H9 (cell line): ENCODE data around the gene URAD. TPM values are rescaled to one million over a fixed set of nuclear protein-coding genes. Genes with fewer than 3 reads are reported as not detected.
A peak's percentile ranks its signal among the peaks of the same experiment; 100 is the strongest.

Source experiments
- DNase-seq: peaks from one replicate; pipeline ENCODE4 v3.0.0-alpha.2; 2017
- H2AFZ ChIP-seq: one replicate; pipeline ENCODE4 v1.6.1; 2013; ENCODE audit warnings: mild to moderate bottlenecking, low read length, control low read depth, moderate library complexity
- H2AK5ac ChIP-seq: 2 replicates; pipeline ENCODE4 v1.6.1; 2013; ENCODE audit warnings: low read length, control low read depth, mixed read lengths; ENCODE audit not compliant: insufficient read length
- H2BK120ac ChIP-seq: one replicate; pipeline ENCODE4 v1.6.1; 2013; ENCODE audit warnings: low read depth, mild to moderate bottlenecking, low read length, control low read depth, inconsistent platforms; ENCODE audit not compliant: poor library complexity, severe bottlenecking
- H2BK12ac ChIP-seq: 2 replicates; pipeline ENCODE4 v1.6.1; 2013; ENCODE audit warnings: low read length, control low read depth, mixed read lengths, low read depth; ENCODE audit not compliant: insufficient read length
- H2BK15ac ChIP-seq: 2 replicates; pipeline ENCODE4 v1.6.1; 2013; ENCODE audit warnings: low read depth, low read length, control low read depth
- H2BK20ac ChIP-seq: one replicate; pipeline ENCODE4 v1.6.1; 2013; ENCODE audit warnings: low read depth, mild to moderate bottlenecking, low read length, control low read depth, inconsistent platforms; ENCODE audit not compliant: poor library complexity, severe bottlenecking
- H2BK5ac ChIP-seq: 2 replicates; pipeline ENCODE4 v1.6.1; 2013; ENCODE audit warnings: low read length, control low read depth, mixed read lengths; ENCODE audit not compliant: insufficient read length
- H3K14ac ChIP-seq: 2 replicates; pipeline ENCODE4 v1.6.1; 2013; ENCODE audit warnings: low read length, control low read depth; ENCODE audit not compliant: insufficient read depth
- H3K18ac ChIP-seq: 2 replicates; pipeline ENCODE4 v1.6.1; 2013; ENCODE audit warnings: low read depth, mild to moderate bottlenecking, mixed read lengths, low read length, control low read depth; ENCODE audit not compliant: insufficient read length
- H3K23ac ChIP-seq: 2 replicates; pipeline ENCODE4 v1.6.1; 2013; ENCODE audit warnings: low read length, control low read depth, mixed read lengths, low read depth; ENCODE audit not compliant: insufficient read length
- H3K23me2 ChIP-seq: 2 replicates; pipeline ENCODE4 v1.6.1; 2013; ENCODE audit warnings: low read depth, mild to moderate bottlenecking, mixed read lengths, low read length, control low read depth; ENCODE audit not compliant: insufficient read length, poor library complexity, severe bottlenecking
- H3K27ac ChIP-seq: 2 replicates; pipeline ENCODE4 v1.5.1; 2013; ENCODE audit warnings: low read length, control low read depth, mixed read lengths, low read depth; ENCODE audit not compliant: insufficient read length
- H3K27me3 ChIP-seq: 2 replicates; pipeline ENCODE4 v1.6.1; 2013; ENCODE audit warnings: low read length, control low read depth, inconsistent platforms; ENCODE audit not compliant: insufficient read depth
- H3K4ac ChIP-seq: 2 replicates; pipeline ENCODE4 v1.6.1; 2013; ENCODE audit warnings: low read depth, mild to moderate bottlenecking, control low read depth, inconsistent platforms, low read length, moderate library complexity
- H3K4me1 ChIP-seq: 2 replicates; pipeline ENCODE4 v1.6.1; 2013; ENCODE audit warnings: low read length, control low read depth, inconsistent platforms; ENCODE audit not compliant: insufficient read depth
- H3K4me2 ChIP-seq: 2 replicates; pipeline ENCODE4 v1.6.1; 2013; ENCODE audit warnings: low read length, control low read depth, mixed read lengths; ENCODE audit not compliant: insufficient read length, insufficient read depth
- H3K56ac ChIP-seq: 2 replicates; pipeline ENCODE4 v1.6.1; 2013; ENCODE audit warnings: low read depth, mild to moderate bottlenecking, mixed read lengths, low read length, control low read depth; ENCODE audit not compliant: insufficient read length
- H3K79me1 ChIP-seq: 2 replicates; pipeline ENCODE4 v1.6.1; 2013; ENCODE audit warnings: low read depth, mild to moderate bottlenecking, moderate library complexity, low read length, control low read depth, inconsistent platforms; ENCODE audit not compliant: insufficient read depth, poor library complexity, severe bottlenecking
- H3K79me2 ChIP-seq: 2 replicates; pipeline ENCODE4 v1.6.1; 2013; ENCODE audit warnings: low read length, control low read depth, inconsistent platforms; ENCODE audit not compliant: insufficient read depth
- H3K9ac ChIP-seq: 2 replicates; pipeline ENCODE4 v1.6.1; 2013; ENCODE audit warnings: low read length, control low read depth, mixed read lengths; ENCODE audit not compliant: insufficient read length; ENCODE audit errors: extremely low read depth
- H3K9me3 ChIP-seq: one replicate; pipeline ENCODE4 v1.6.1; 2013; ENCODE audit warnings: low read depth, low read length, inconsistent platforms; ENCODE audit not compliant: control insufficient read depth
- H3T11ph ChIP-seq: one replicate; pipeline ENCODE4 v1.6.1; 2013; ENCODE audit warnings: mild to moderate bottlenecking, low read length, control low read depth, inconsistent platforms
- H4K20me1 ChIP-seq: one replicate; pipeline ENCODE4 v1.6.1; 2013; ENCODE audit not compliant: control insufficient read depth, insufficient read length, insufficient read depth
- H4K5ac ChIP-seq: 2 replicates; pipeline ENCODE4 v1.6.1; 2013; ENCODE audit warnings: low read depth, mild to moderate bottlenecking, mixed read lengths, low read length, control low read depth; ENCODE audit not compliant: insufficient read length
- H4K8ac ChIP-seq: replicated peaks from 2 replicates; pipeline ENCODE4 v1.6.1; 2013; ENCODE audit warnings: low read length, control low read depth, mixed read lengths, low read depth; ENCODE audit not compliant: insufficient read length
- H4K91ac ChIP-seq: 2 replicates; pipeline ENCODE4 v1.6.1; 2013; ENCODE audit warnings: low read depth, mild to moderate bottlenecking, moderate library complexity, mixed read lengths, low read length, control low read depth; ENCODE audit not compliant: insufficient read length
- H3K27ac Mint-ChIP-seq, 3 experiments: 2 replicates in 2 of 3; 3 replicates in 1 of 3; pipeline ENCODE4 v1.8.0; 2020 to 2021; ENCODE audit warnings: mixed read lengths in 3 of 3, mild to moderate bottlenecking in 1 of 3, moderate library complexity in 1 of 3
- H3K27me3 Mint-ChIP-seq: 2 replicates; pipeline ENCODE4 v1.8.0; 2021; ENCODE audit warnings: low read depth, mild to moderate bottlenecking, moderate library complexity, mixed read lengths
- H3K36me3 Mint-ChIP-seq, 3 experiments: 2 replicates in 2 of 3; 3 replicates in 1 of 3; pipeline ENCODE4 v1.8.0; 2020 to 2021; ENCODE audit warnings: low read depth in 3 of 3, mixed read lengths in 3 of 3; ENCODE audit not compliant: insufficient read depth in 1 of 3
- H3K4me1 Mint-ChIP-seq, 2 experiments: 2 replicates each; pipeline ENCODE4 v1.8.0; 2020; ENCODE audit warnings: mixed read lengths in 2 of 2
- H3K4me3 Mint-ChIP-seq, 2 experiments: 2 replicates in 1 of 2; 3 replicates in 1 of 2; pipeline ENCODE4 v1.8.0; 2020 to 2021; ENCODE audit warnings: mild to moderate bottlenecking in 2 of 2, mixed read lengths in 2 of 2, moderate library complexity in 1 of 2
- H3K9me3 Mint-ChIP-seq, 2 experiments: 2 replicates in 1 of 2; 3 replicates in 1 of 2; pipeline ENCODE4 v1.8.0; 2020; ENCODE audit warnings: mild to moderate bottlenecking in 2 of 2, mixed read lengths in 2 of 2, moderate library complexity in 1 of 2
- WGBS: extraction: QIAGEN DNeasy Blood & Tissue Kit; methylation state at CpG from one replicate; pipeline ENCODE4 v1.1.7; 2013; ENCODE audit warnings: missing lambda C conversion rate, low lambda C conversion rate, mixed read lengths; ENCODE audit not compliant: insufficient read length; ENCODE audit errors: extremely low coverage; 5-methylcytosine and 5-hydroxymethylcytosine counted together
- total RNA-seq: library from RNA; stranded (reverse); gene quantifications from 2 replicates; pipeline ENCODE4 v1.2.1, GENCODE V29; 2021
- TF ChIP-seq, protein P1 (sequence below): fragments of 200-600 bp; sonication (generic); conservative IDR thresholded peaks from 3 replicates; pipeline ENCODE4 v1.8.0; 2021; ENCODE audit warnings: antibody characterized with exemption, mild to moderate bottlenecking

Gene URAD
- total RNA-seq, 1 experiment from 2014 or later, result not detected

DNA sequence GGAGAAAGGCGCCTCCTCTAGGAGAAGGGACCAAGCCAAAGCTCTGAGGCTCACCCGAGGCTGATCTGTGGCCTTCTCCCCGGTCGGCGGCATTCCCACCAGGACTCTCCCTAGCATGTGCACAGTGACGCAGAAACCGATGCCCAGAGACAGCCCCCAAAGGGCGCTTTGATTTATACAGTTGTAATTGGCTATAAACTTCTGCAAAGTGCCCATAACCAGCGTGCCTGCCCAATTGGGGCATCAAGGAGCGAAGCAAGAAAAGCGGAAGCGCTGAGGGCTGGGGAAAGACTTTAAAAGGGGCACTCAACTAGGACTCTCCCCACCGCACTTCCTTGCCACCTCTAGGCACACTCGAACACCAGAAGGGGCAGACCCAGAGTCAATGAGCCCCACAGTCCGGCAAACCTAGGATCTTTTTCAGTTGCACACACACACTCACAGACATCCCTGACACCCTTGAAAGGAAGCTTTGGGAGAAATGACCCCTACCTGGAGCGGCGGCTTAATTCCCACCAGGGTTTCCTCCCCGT, 21.2 kb downstream of the URAD start:
- Mint-ChIP-seq H3K9me3 (peaks cover 2 to 15% of the 10 kb centered on the region in 2 experiments), H3K27ac (no peak overlapping the region), H3K36me3 (no peaks in the 10 kb centered on the region), H3K4me3 (peak overlapping the region in 1 of 2 experiments; percentile 67; a peak in 3 of 5 replicates), H3K27me3 (peaks cover 100% of the 10 kb centered on the region), H3K4me1 (peaks cover 37 to 51% of the 10 kb centered on the region in 2 experiments)
- peaks cover 94% of the 10 kb centered on the region for H3K27me3 ChIP-seq
- H4K20me1 ChIP-seq, result peaks cover 4% of the 10 kb centered on the region
- H3K9ac ChIP-seq, result no peak overlapping the region
- no peak overlapping the region for H2BK20ac ChIP-seq
- no peaks in the 10 kb centered on the region for H3K23me2 ChIP-seq
- H3K9me3 ChIP-seq, result no peaks in the 10 kb centered on the region
- H3K18ac ChIP-seq, result no peak overlapping the region
- no peak overlapping the region for H3T11ph ChIP-seq
- no peak overlapping the region for H4K8ac ChIP-seq
- H3K4ac ChIP-seq, result no peak overlapping the region
- TF ChIP-seq, protein P1, sequence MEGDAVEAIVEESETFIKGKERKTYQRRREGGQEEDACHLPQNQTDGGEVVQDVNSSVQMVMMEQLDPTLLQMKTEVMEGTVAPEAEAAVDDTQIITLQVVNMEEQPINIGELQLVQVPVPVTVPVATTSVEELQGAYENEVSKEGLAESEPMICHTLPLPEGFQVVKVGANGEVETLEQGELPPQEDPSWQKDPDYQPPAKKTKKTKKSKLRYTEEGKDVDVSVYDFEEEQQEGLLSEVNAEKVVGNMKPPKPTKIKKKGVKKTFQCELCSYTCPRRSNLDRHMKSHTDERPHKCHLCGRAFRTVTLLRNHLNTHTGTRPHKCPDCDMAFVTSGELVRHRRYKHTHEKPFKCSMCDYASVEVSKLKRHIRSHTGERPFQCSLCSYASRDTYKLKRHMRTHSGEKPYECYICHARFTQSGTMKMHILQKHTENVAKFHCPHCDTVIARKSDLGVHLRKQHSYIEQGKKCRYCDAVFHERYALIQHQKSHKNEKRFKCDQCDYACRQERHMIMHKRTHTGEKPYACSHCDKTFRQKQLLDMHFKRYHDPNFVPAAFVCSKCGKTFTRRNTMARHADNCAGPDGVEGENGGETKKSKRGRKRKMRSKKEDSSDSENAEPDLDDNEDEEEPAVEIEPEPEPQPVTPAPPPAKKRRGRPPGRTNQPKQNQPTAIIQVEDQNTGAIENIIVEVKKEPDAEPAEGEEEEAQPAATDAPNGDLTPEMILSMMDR, result no peak
- H2BK120ac ChIP-seq, result no peak overlapping the region
- H2BK15ac ChIP-seq, result no peak overlapping the region
- no peak overlapping the region for H3K4me2 ChIP-seq
- H3K23ac ChIP-seq, result no peak overlapping the region
- H3K79me2 ChIP-seq, result no peaks in the 10 kb centered on the region
- H3K79me1 ChIP-seq, result no peaks in the 10 kb centered on the region
- no peak overlapping the region for H2BK5ac ChIP-seq
- H2AFZ ChIP-seq, result no peak overlapping the region
- peaks cover 9% of the 10 kb centered on the region for H3K4me1 ChIP-seq
- no peak overlapping the region for H3K14ac ChIP-seq
- no CpG with 5 or more reads among the region's 18 CpGs for WGBS
- H3K56ac ChIP-seq, result no peak overlapping the region
- H4K5ac ChIP-seq, result no peak overlapping the region
- no peak for DNase-seq
- no peak overlapping the region for H4K91ac ChIP-seq
- H2AK5ac ChIP-seq, result no peak overlapping the region
- no peak overlapping the region for H3K27ac ChIP-seq
- no peak overlapping the region for H2BK12ac ChIP-seq
